IPS-18c (cell line): ENCODE measurements around the gene GYS2.

ENCODE experiments used
- H3K4me3 ChIP-seq: 2 replicates; pipeline ENCODE4 v1.7.0; 2013; ENCODE audit warnings: low read depth, mild to moderate bottlenecking, low read length, moderate library complexity; ENCODE audit not compliant: insufficient read depth
- H3K9me3 ChIP-seq: one replicate; pipeline ENCODE4 v1.6.1; 2013; ENCODE audit warnings: mild to moderate bottlenecking, low read length, moderate library complexity; ENCODE audit not compliant: control insufficient read depth, insufficient read depth

GYS2 gene

GRCh38 chr12:21500786-21501257 lies 103.8 kb downstream of the GYS2 start:
- Histone ChIP-seq H3K9me3 (no peaks in the 10 kb centered on the region), H3K4me3 (peak overlapping the region; percentile 92)

GRCh38 chr12:21499765-21500164 lies 104.9 kb downstream of the GYS2 start:
- Histone ChIP-seq H3K4me3 (no peak overlapping the region), H3K9me3 (no peaks in the 10 kb centered on the region)
